Stomach (tissue), 9 donors: ENCODE data around the gene NHERF2. TPM values are rescaled to one million over a fixed set of nuclear protein-coding genes. Genes with fewer than 3 reads are reported as not detected.

ENCODE experiments used
- DNase-seq, 2 donors: peaks; one replicate each; pipeline versions ENCODE4 v3.0.0 to v3.0.0-alpha.2; 2013 to 2019
- H3K27ac ChIP-seq, 5 donors: fragments of 200-600 bp in 4 of 5; sonication (generic) in 4 of 5; one replicate each; pipeline ENCODE4 v1.5.1; 2013 to 2019; ENCODE audit warnings: mild to moderate bottlenecking in 1 of 5, moderate library complexity in 1 of 5
- H3K27me3 ChIP-seq, 3 donors: fragments of 200-600 bp; sonication (generic); one replicate each; pipeline ENCODE4 v1.5.1; 2017 to 2019; ENCODE audit warnings: mixed run types in 1 of 3
- H3K36me3 ChIP-seq, 4 donors: fragments of 200-600 bp; sonication (generic); 1 replicate in 3 of 4; 2 replicates in 1 of 4; pipeline ENCODE4 v1.5.1; 2016 to 2019
- H3K4me1 ChIP-seq, 4 donors: fragments of 200-600 bp; sonication (generic); one replicate each; pipeline ENCODE4 v1.5.1; 2016 to 2019
- H3K4me3 ChIP-seq, 4 donors: fragments of 200-600 bp; sonication (generic) in 3 of 4; one replicate each; pipeline ENCODE4 v1.5.1; 2016 to 2019; ENCODE audit warnings: mild to moderate bottlenecking in 1 of 4
- H3K9me3 ChIP-seq, 4 donors: fragments of 200-600 bp; sonication (generic); one replicate each; pipeline ENCODE4 v1.5.1; 2016 to 2019
- CTCF ChIP-seq, 7 experiments: fragments of 450-650 bp in 4 of 7; fragments of 200-600 bp in 3 of 7; sonication (generic) in 3 of 7; IDR thresholded peaks; one replicate each; pipeline ENCODE4 v1.5.1; 2016 to 2019; ENCODE audit warnings: antibody characterized with exemption in 7 of 7, control low read depth in 2 of 7, mild to moderate bottlenecking in 1 of 7
- EP300 ChIP-seq: sonication (generic); formaldehyde crosslinking; IDR thresholded peaks from one replicate; pipeline ENCODE4 v1.6.1; 2017; ENCODE audit warnings: antibody characterized with exemption
- POLR2A ChIP-seq, 4 donors: fragments of 450-650 bp; IDR thresholded peaks; one replicate each; pipeline ENCODE4 v1.6.1; 2016; ENCODE audit warnings: antibody characterized with exemption in 4 of 4, control low read depth in 2 of 4, mild to moderate bottlenecking in 1 of 4, moderate library complexity in 1 of 4
- POLR2AphosphoS5 ChIP-seq, 3 donors: sonication (generic); formaldehyde crosslinking; IDR thresholded peaks; one replicate each; pipeline ENCODE4 v1.6.1; 2016; ENCODE audit warnings: antibody characterized with exemption in 3 of 3
- WGBS, 5 donors: extraction: QIAGEN DNeasy Blood & Tissue Kit in 3 of 5; methylation state at CpG; one replicate each; pipeline versions ENCODE4 v1.1.5 to v1.1.7; 2013 to 2018; 5-methylcytosine and 5-hydroxymethylcytosine counted together
- intact Hi-C: fragments of 100-400 bp; cut with DNase I; formaldehyde crosslinking; loops from one replicate; pipeline ENCODE4 v1.15.1; 2023; ENCODE audit warnings: low total_unique reads
- polyA plus RNA-seq, 3 donors: library from polyadenylated mRNA; stranded (reverse); fragments of 200-250 nt; gene quantifications; one replicate each; pipeline ENCODE4 v1.2.3, GENCODE V29; 2013
- total RNA-seq, 5 donors: library from RNA; depleted of rRNA; stranded (reverse); fragments of >200 nt; gene quantifications; one replicate each; pipeline versions ENCODE4 v1.1.0 to v1.2.3, GENCODE V29; 2014 to 2016
- donor health status: healthy with polysubstance abuse.
- donor health status: Bipolar disorder and iron deficiency.
- donor health status: healthy.

The NHERF2 gene
- total and polyA plus RNA-seq, 8 donors = 17.4 to 236 (median 119) TPM

DNA sequence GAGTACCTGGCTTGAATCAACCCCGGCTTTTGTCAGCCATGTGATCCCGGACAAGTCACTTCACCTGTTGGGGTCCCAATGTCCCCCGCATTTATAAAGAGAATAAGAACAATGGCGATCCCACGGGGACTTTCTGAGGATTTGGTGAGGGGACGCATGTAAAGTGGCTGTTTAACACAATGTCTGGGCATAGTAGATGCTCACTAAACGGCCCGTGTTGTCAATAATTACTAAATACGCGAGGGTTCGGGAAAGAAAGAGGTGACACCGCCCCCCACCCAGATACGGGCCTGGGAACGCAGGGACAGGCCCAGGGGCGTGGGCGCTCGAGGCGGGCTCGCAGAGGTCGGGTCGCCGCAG is 35.1 kb upstream of the NHERF2 start:
- TF ChIP-seq POLR2AphosphoS5 (IDR thresholded peaks at IDR 0.05) (no peak), EP300 (no peak), CTCF (IDR thresholded peaks at IDR 0.05) (no peak)
- peaks cover 7 to 53% (median 35%) of the 10 kb centered on the region in 3 donors for H3K27me3 ChIP-seq
- WGBS, 5 donors = 7 to 18% (median 18%) methylated on average over 10 to 22 of the region's 22 CpGs
- no peaks in the 10 kb centered on the region for H3K9me3 ChIP-seq
- H3K4me3 ChIP-seq = peak overlapping the region; percentile 38 to 45 (median 40)
- peaks cover 3 to 17% (median 9%) of the 10 kb centered on the region in 4 donors for H3K36me3 ChIP-seq
- H3K27ac ChIP-seq = peak overlapping the region; percentile 40 to 73 (median 70)
- peaks cover 27 to 44% (median 43%) of the 10 kb centered on the region in 4 donors for H3K4me1 ChIP-seq
- intact Hi-C loops = no loop called here
- DNase-seq = no peak

- no peaks in the 10 kb centered on the region for H3K9me3 ChIP-seq
Observed at GRCh38 chr16:1991948-1992703, 34.6 kb upstream of the NHERF2 start.

DNA sequence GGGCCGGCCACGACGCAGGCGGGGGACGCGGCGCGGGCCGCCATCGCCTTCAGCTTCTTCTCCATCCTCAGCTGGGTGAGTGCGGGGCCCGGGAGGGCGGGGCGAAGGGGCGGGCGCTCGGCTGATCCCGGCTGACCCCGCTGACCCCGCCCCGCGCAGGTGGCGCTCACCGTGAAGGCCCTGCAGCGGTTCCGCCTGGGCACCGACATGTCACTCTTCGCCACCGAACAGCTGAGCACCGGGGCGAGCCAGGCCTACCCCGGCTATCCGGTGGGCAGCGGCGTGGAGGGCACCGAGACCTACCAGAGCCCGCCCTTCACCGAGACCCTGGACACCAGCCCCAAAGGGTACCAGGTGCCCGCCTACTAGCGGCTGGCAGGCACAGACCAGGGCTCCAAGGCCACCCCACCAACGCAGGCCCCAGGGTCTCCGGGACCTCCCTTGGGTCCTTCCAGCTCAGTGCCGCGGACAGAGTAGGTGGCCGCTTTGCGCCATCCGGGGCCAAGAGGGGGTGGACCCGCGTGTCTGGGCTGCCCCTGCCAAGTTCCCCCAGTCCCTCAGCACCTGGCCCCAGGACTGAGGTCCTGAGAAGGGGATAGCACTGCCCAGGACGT is 33.9 kb upstream of the NHERF2 start:
- no peak for TF ChIP-seq CTCF (IDR thresholded peaks at IDR 0.05)
- no peak for TF ChIP-seq EP300
- TF ChIP-seq POLR2A (IDR thresholded peaks at IDR 0.05) = no peak
- TF ChIP-seq POLR2AphosphoS5 (IDR thresholded peaks at IDR 0.05) = no peak
- H3K27me3 ChIP-seq = peaks cover 7 to 53% (median 35%) of the 10 kb centered on the region in 3 donors
- H3K4me1 ChIP-seq = peaks cover 27 to 48% (median 43%) of the 10 kb centered on the region in 4 donors
- H3K9me3 ChIP-seq = no peaks in the 10 kb centered on the region
- H3K27ac ChIP-seq = peak overlapping the region in 3 of 5 donors; percentile 70 to 73 (median 71)
- 53 to 61% (median 56%) methylated on average over 22 to 50 of the region's 50 CpGs for WGBS, 5 donors
- DNase-seq = no peak
- intact Hi-C loops = no loop called here
- H3K36me3 ChIP-seq = peaks cover 3 to 20% (median 13%) of the 10 kb centered on the region in 4 donors
- H3K4me3 ChIP-seq = peak overlapping the region in 2 of 4 donors; percentile 38 to 45

More at GRCh38 chr16:1991948-1992703, 34.6 kb upstream of the NHERF2 start:
- Histone ChIP-seq H3K27me3 (peaks cover 7 to 53% (median 35%) of the 10 kb centered on the region in 3 donors), H3K4me1 (peaks cover 27 to 48% (median 43%) of the 10 kb centered on the region in 4 donors), H3K4me3 (peak overlapping the region; percentile 38 to 45 (median 40)), H3K36me3 (peaks cover 0 to 17% (median 9%) of the 10 kb centered on the region in 4 donors), H3K27ac (peak overlapping the region; percentile 40 to 73 (median 70))
- WGBS, 5 donors = 3 to 19% (median 9%) methylated on average over 33 to 93 of the region's 96 CpGs
- intact Hi-C loops = no loop called here
- peak; percentile 95 to 97 for DNase-seq
- TF ChIP-seq POLR2AphosphoS5 (IDR thresholded peaks at IDR 0.05) (peak in 2 of 3 donors; percentile 74 to 83), EP300 (no peak), CTCF (IDR thresholded peaks at IDR 0.05) (no peak), POLR2A (IDR thresholded peaks at IDR 0.05) (no peak)

DNA sequence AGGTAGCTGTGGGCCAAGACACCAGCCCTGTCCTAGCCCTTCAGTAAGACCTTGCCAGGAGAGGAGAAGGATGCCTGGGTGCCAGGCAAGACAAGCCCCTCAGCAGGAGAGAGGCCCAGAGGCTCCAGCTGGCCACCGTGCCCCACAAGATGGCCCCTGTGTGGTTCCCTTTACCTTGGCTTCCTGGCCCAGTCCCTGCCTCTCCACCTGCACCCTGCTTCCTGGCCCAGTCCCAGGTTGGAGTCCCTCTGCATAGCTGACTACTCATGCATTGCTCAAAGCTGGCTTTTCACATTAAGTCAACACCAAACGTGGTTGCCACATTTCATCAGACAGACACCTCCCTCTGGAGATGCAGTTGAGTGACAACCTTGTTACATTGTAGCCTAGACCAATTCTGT is 33.0 kb upstream of the NHERF2 start:
- intact Hi-C loops = no loop called here
- TF ChIP-seq EP300 = no peak
- TF ChIP-seq POLR2AphosphoS5 (IDR thresholded peaks at IDR 0.05) = no peak
- TF ChIP-seq CTCF (IDR thresholded peaks at IDR 0.05) = no peak
- TF ChIP-seq POLR2A (IDR thresholded peaks at IDR 0.05) = no peak
- WGBS, 5 donors = 13 to 59% (median 51%) methylated on average over 1 to 2 of the region's 2 CpGs
- H3K4me3 ChIP-seq = no peak overlapping the region
- peaks cover 7 to 45% (median 31%) of the 10 kb centered on the region in 3 donors for H3K27me3 ChIP-seq
- peaks cover 27 to 48% (median 41%) of the 10 kb centered on the region in 4 donors for H3K4me1 ChIP-seq
- DNase-seq = no peak
- no peak overlapping the region for H3K27ac ChIP-seq
- no peaks in the 10 kb centered on the region for H3K9me3 ChIP-seq
- H3K36me3 ChIP-seq = peaks cover 12 to 30% (median 22%) of the 10 kb centered on the region in 4 donors
